GM23338 (cell line): Measurements from ENCODE around the gene ELOVL7.
"Not testable (repeated sequence)": the region's sequence is repeated elsewhere in the genome, so short reads cannot be mapped to it uniquely, and the experiment has no call there.

Source experiments
- EZH2 ChIP-seq: fragments of 200-600 bp; sonication (generic); IDR thresholded peaks from one replicate; pipeline ENCODE4 v1.8.0; 2017; ENCODE audit warnings: antibody characterized with exemption, mild to moderate bottlenecking, low read depth; ENCODE audit not compliant: unreplicated experiment
- EZH2phosphoT487 ChIP-seq: fragments of 200-600 bp; sonication (generic); IDR thresholded peaks from one replicate; pipeline ENCODE4 v1.8.1; 2018; ENCODE audit warnings: antibody characterized with exemption; ENCODE audit not compliant: unreplicated experiment
- TF ChIP-seq, protein P1 (sequence below), 2 experiments: fragments of 200-600 bp in 1 of 2; sonication (generic) in 1 of 2; conservative IDR thresholded peaks; 2 replicates each; pipeline versions ENCODE4 v1.5.1 to v1.6.1; 2016 to 2017; ENCODE audit warnings: antibody characterized with exemption in 2 of 2, low read depth in 2 of 2, mild to moderate bottlenecking in 2 of 2, moderate library complexity in 1 of 2
- TF ChIP-seq, protein P2 (sequence below): IDR thresholded peaks from one replicate; pipeline ENCODE4 v1.6.1; 2018; ENCODE audit warnings: antibody characterized with exemption; ENCODE audit not compliant: unreplicated experiment

DNA sequence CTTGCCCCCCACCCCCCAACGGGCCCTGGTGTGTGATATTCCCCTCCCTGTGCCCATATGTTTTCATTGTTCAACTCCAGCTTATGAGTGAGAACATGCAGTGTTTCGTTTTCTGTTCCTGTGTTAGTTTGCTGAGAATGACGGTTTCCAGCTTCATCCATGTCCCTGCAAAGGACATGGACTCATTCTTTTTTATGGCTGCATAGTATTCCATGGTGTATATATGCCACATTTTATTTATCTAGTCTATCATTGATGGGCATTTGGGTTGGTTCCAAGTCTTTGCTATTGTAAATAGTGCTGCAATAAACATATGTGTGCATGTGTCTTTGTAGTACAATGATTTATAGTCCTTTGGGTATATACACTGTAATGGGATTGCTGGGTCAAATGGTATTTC is 132.2 kb downstream of the ELOVL7 start:
- TF ChIP-seq, protein P1, sequence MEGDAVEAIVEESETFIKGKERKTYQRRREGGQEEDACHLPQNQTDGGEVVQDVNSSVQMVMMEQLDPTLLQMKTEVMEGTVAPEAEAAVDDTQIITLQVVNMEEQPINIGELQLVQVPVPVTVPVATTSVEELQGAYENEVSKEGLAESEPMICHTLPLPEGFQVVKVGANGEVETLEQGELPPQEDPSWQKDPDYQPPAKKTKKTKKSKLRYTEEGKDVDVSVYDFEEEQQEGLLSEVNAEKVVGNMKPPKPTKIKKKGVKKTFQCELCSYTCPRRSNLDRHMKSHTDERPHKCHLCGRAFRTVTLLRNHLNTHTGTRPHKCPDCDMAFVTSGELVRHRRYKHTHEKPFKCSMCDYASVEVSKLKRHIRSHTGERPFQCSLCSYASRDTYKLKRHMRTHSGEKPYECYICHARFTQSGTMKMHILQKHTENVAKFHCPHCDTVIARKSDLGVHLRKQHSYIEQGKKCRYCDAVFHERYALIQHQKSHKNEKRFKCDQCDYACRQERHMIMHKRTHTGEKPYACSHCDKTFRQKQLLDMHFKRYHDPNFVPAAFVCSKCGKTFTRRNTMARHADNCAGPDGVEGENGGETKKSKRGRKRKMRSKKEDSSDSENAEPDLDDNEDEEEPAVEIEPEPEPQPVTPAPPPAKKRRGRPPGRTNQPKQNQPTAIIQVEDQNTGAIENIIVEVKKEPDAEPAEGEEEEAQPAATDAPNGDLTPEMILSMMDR (conservative IDR thresholded peaks at IDR 0.05; ENCODE audit: low read depth in 2 of 2) = not testable (repeated sequence)
- not testable (repeated sequence) for TF ChIP-seq EZH2phosphoT487, EZH2
- TF ChIP-seq, protein P2, sequence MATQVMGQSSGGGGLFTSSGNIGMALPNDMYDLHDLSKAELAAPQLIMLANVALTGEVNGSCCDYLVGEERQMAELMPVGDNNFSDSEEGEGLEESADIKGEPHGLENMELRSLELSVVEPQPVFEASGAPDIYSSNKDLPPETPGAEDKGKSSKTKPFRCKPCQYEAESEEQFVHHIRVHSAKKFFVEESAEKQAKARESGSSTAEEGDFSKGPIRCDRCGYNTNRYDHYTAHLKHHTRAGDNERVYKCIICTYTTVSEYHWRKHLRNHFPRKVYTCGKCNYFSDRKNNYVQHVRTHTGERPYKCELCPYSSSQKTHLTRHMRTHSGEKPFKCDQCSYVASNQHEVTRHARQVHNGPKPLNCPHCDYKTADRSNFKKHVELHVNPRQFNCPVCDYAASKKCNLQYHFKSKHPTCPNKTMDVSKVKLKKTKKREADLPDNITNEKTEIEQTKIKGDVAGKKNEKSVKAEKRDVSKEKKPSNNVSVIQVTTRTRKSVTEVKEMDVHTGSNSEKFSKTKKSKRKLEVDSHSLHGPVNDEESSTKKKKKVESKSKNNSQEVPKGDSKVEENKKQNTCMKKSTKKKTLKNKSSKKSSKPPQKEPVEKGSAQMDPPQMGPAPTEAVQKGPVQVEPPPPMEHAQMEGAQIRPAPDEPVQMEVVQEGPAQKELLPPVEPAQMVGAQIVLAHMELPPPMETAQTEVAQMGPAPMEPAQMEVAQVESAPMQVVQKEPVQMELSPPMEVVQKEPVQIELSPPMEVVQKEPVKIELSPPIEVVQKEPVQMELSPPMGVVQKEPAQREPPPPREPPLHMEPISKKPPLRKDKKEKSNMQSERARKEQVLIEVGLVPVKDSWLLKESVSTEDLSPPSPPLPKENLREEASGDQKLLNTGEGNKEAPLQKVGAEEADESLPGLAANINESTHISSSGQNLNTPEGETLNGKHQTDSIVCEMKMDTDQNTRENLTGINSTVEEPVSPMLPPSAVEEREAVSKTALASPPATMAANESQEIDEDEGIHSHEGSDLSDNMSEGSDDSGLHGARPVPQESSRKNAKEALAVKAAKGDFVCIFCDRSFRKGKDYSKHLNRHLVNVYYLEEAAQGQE = not testable (repeated sequence)
